ENCODE results near the gene CCDC127.
A peak's percentile ranks its signal among the peaks of the same experiment; 100 is the strongest.
"Not testable (repeated sequence)": the region's sequence is repeated elsewhere in the genome, so short reads cannot be mapped to it uniquely, and the experiment has no call there.

Gene CCDC127

DNA sequence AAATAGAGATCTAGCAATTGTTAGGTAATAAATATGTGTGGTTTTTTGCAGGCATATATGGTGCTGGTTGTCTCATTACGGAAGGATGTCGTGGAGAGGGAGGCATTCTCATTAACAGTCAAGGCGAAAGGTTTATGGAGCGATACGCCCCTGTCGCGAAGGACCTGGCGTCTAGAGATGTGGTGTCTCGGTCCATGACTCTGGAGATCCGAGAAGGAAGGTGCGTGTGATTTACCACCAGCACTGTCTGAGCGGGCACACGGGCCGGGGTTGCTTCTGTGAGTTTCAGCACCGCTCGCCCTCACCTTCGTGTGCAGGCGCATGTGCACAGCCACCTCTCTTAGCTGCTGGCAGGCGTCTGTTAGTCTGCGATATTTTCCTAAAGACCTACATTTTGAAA lies 15.5 kb upstream of the CCDC127 start:
- DNase-seq = not testable (repeated sequence)

DNA sequence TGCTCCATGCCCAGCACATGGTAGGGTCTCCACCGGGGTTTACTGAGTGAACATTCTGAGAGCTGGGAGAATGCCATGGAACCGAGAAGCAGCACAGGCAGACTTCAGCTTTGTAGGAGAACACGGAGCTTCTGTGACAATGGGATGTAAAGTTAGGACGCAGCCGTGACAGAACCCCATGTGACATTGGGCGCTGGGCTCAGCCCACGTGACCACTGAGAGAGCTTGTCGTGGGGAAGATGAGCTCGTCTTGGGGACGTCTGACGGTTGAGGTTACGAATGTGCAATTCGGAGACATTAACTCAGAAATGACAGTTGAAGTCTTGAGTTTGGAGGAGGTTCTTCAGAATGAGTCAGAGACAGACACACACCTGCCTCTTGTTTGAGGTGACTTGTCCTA lies 13.7 kb upstream of the CCDC127 start:
- DNase-seq = no peak

GRCh38 chr5:230711-231110 lies 12.8 kb upstream of the CCDC127 start:
- no peak for DNase-seq

GRCh38 chr5:228886-229285 lies 10.9 kb upstream of the CCDC127 start:
- DNase-seq = no peak

- DNase-seq = not testable (repeated sequence)
Observed at GRCh38 chr5:227375-227774, 9.4 kb upstream of the CCDC127 start.

DNA sequence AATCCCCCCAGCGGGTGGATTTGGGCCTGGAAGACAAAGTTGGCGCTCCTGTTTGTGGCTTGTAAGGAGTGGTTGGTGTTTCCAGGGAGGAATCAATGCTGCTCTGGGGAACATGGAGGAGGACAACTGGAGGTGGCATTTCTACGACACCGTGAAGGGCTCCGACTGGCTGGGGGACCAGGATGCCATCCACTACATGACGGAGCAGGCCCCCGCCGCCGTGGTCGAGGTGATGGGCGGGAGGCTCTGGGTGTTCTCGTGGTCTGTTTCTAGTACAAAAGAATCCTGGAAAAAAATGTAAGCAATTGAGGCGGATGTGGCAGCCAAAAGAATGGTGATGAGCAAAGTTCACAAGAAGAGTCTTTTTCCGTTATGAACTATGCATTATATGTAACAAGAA lies 7.4 kb upstream of the CCDC127 start:
- DNase-seq = no peak

DNA sequence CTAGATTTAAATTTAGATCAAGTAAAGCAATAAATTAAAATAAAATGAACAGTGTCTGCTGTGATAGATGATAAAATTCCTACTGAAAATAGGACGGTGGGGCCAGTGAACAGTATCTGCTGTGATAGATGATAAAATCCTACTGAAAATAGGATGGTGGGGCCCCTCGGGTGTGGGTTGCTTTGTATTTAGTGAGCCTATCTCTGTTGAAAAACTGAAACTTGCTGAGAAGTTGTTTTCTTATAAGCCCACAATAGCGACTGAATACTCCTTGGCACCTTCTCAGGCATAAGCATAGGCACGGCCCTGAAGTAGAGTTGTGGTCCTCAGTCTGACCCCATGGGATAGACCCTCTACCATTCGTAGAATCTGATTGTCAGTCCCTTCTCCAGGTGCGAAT lies 5.8 kb upstream of the CCDC127 start:
- no peak for DNase-seq

DNA sequence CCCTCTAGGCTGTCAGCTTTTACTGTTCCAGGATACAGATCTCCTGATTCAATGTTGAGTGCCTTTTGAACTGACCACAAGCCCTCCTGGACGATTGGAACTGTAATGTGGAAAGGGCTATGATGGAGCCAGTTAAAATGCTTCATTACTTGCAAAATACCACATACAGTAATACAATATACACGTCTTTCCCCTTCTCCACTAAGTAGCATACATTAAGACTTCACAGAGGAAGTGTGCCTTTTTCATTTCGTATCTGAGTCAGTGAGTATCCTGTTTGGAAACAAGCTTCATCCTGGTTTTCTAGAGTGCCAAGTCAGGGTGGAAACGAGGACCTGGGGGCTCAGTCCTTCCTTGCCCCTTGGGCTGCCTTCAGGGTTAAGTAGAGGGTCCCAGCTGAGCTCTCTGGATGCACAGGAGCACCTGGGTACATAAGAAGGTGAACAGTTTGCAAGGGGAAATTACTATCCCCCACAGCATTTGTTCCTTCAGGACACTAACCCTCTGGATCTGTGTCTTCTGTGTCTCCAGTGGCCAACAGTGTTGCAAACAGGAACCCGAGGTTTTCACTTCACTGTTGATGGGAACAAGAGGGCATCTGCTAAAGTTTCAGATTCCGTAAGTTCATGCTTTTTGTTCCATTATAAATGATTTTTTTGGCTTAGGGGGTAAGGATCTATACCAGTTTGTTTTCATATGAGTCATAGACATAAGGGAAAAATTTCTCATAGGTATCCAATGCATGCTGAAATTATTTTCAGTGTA lies 5.2 kb upstream of the CCDC127 start:
- DNase-seq = not testable (repeated sequence)

GRCh38 chr5:219991-220390 lies 2.0 kb upstream of the CCDC127 start:
- no peak for DNase-seq

DNA sequence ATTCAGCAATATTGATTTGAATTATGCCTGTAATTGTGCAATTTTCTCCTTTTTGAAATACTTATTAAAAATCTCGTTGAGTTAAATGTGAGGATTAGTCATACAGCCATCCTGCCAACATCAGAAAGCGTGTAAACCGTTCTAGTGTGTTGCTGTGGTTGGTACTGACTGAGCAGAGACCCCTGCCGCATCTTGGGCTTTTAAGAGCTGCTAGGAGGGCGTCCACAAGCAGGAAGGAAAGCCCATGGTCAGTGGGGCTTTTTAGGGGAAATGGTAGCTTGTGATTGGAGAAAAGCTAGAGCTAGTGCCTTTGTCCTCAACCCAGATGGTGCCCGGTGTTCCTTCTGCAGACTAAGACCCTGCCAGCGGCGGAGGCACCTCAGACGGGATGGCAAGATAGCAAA lies 1.5 kb upstream of the CCDC127 start:
- peak; percentile 34 for DNase-seq

- DNase-seq = peak; percentile 65
Observed at GRCh38 chr5:218457-219291, 721 bp upstream of the CCDC127 start.

DNA sequence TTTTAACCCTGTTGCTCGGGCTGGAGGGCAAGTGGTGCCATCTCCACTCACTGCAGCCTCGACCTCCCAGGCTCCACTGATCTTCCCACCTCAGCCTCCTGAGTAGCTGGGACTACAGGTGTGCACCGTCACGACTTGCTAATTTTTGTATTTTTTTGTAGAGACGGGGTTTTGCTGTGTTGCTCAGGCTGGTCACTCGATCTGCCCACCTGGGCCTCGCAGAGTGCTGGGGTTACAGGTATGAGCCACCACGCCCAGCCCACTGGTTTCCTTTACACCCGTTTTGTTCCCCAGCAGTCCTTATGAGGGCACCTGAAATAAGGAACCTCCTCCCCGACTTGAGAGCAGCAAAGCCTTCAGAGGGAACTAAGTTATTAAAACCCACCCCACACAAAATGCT lies 1.9 kb downstream of the CCDC127 start:
- not testable (repeated sequence) for DNase-seq

GRCh38 chr5:215256-215655 lies 2.7 kb downstream of the CCDC127 start:
- not testable (repeated sequence) for DNase-seq

DNA sequence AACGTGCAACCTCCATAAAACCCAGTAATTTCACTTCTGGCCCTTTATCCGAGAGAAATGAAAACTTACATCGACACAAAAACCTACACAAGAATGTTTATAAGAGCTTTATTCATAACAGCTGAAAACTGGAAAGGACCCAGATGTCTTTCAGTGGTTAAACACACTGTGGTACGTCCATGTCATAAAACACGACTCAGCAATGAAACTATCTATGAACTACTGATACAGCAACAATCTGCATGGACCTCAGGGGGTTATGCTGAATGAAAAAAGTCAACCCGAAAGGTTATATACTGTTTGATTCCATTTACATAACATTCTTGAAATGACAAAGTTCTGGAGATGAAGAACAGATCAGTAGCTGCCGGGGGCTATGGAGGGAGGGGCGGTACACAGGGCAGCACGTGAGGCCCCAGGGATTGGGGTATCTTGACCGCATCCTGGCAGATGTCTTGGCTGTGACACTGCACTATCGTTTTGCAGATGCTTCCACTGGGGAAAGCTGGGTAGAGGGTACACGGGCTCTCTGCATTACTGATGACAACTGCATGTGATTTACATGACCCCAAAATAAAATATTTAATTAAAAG lies 4.1 kb downstream of the CCDC127 start:
- DNase-seq = no peak

DNA sequence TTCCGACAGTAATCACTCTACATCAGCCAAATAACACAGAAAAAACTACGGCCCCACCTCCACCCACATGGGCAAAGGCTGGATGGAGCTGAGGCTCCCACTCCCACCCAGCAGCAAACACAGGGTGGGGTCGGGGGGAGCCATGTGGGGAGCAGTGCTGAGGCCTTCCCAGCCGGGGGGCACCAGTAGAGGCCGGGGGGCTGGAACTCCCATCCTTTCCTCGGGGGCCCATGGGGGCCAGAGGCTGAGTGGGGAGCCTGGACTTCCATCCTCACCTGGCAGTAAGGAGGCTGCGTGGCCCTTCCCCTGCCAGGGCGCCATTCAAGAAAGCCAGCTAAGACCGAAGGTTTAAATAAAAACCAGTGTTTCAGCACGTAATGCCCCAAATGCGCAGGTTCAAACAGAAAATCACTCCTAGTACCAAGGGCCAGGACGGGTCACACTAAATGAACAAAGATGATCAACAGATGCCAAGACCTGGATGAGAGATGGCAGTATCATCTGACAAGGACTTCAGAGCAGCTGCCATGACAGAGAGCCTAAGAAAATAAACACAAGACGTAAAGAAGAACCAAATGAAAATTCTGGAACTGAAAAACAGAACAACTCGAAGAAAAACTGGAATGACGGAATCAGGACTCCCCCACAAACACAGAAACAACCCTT lies 9.4 kb downstream of the CCDC127 start:
- DNase-seq = no peak

GRCh38 chr5:207599-207998 lies 10.4 kb downstream of the CCDC127 start:
- DNase-seq = no peak

GRCh38 chr5:206927-207536 lies 10.9 kb downstream of the CCDC127 start:
- DNase-seq = no peak

DNA sequence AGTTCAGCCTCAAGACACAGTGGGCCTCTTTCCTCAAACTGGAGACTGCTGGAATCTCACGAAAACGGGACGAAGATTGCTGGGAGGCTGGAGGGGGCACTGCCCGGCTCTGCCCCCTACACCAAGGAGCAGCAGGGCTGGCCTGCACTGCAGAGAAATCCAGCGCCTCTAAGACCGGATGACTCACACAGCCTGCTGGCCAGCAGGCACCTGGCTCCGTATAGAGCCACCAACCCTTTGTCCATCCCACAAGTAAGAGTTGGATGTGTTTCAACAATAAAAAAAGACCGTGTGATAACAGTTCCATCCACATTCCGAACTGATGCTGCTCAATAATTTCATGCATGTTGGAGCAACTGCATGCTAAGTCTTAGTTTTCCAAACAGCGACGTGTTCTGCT lies 11.5 kb downstream of the CCDC127 start:
- DNase-seq = no peak

GRCh38 chr5:204966-205670 lies 12.8 kb downstream of the CCDC127 start:
- no peak for DNase-seq

DNA sequence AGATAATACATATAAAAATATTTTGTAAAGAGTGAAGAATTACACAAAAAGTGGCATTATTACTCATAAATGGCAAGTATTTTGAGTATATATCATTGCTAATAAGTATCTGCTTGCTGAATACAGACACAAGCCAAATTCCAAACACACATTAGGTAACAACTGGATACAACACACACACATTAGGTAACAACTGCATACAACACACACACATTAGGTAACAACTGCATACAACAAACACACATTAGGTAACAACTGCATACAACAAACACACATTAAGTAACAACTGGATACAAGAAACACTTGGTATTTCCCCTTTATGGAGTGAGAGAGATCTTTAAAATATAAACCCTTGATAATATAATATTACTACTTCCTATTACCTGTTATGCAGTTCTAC lies 13.5 kb downstream of the CCDC127 start:
- no peak for DNase-seq

DNA sequence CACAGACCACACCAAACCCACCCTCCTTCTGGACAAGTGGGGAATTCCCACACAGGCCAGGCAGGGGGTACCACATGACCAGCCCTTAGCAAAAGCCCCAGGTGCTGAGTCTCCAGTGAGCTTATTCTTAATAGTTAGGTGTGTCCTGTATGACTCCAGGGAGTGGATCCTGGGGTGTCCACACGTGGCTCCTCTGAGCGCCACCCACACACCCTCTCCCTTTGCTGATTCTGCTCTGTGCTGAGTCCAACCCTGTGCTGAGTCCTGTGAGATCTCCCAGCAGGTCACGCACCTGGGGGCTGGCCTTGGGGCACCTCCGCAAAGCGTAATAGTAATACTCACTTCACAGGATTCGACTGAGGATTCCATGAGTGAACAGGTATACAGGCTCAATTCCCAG lies 14.0 kb downstream of the CCDC127 start:
- DNase-seq = no peak

DNA sequence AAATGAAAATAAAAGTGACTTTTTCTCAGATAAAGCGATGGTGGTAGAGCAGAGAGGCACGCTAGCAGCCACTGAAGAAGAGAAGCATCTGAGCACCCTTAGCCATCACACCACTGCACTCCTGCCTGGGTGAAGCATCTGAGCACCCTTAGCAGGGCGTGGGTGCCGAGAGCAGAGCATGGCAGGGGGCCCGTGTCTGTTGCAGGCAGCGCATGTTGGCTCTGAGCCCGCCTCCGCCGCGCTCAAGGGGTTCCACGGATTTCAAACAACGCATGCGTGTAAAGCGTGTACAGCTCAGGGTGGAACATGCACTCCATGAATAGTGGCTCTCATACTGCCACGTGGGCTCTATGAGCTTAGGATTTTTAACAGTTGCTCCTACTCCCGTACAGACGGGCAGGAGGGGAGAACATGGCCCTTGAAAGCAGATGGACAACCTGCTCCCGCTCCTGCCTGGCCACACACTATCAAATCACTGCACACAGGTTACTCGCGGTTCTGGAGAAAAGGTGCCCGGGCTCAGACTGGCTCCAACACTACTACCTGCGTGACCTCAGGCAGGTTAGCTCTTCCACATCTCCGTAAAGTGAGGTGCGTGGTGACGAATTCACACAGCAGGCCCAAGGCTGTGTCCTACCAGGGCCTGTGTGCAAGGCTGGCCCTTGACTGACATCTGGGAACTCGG lies 14.6 kb downstream of the CCDC127 start:
- no peak for DNase-seq

All from NCI-H69 (cell line).